Suppressor macrophage treated with lipopolysaccharide for 4 hours (primary cell): Measurements from ENCODE around the gene CYP4F3.
A peak's percentile ranks its signal among the peaks of the same experiment; 100 is the strongest.
"Not testable (repeated sequence)": the region's sequence is repeated elsewhere in the genome, so short reads cannot be mapped to it uniquely, and the experiment has no call there.

Source experiments
- DNase-seq: peaks from one replicate; pipeline ENCODE4 v3.0.0-alpha.2; 2020

CYP4F3 gene

GRCh38 chr19:15633082-15633835 is 7.4 kb upstream of the CYP4F3 start:
- DNase-seq, result peak; percentile 56

GRCh38 chr19:15634105-15634504 is 6.6 kb upstream of the CYP4F3 start:
- DNase-seq, result no peak

GRCh38 chr19:15635016-15635805 is 5.5 kb upstream of the CYP4F3 start:
- no peak for DNase-seq

DNA sequence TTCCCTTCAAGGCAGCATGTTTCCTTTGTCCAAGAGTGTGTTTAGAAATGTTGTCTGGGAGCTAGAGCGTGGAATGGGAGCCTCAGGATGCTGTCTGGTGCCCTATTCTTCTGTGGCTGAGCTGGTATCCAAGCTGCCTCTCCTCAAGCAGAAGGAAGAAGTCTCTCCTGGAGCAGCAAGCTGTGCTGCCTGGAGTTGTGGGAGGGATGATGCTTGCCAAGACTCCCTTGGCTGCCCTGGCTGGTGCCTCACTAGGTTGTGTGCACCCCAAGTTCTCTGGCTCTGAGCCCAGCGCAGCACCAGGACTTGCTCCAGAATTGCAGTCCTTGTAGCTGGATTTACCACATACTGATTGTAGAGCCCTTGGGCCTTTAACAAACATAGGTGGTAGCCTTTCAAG is 4.7 kb upstream of the CYP4F3 start:
- DNase-seq, result no peak

- DNase-seq, result no peak
These were observed 1.1 kb upstream of the CYP4F3 start for GRCh38 chr19:15639596-15639995.

DNA sequence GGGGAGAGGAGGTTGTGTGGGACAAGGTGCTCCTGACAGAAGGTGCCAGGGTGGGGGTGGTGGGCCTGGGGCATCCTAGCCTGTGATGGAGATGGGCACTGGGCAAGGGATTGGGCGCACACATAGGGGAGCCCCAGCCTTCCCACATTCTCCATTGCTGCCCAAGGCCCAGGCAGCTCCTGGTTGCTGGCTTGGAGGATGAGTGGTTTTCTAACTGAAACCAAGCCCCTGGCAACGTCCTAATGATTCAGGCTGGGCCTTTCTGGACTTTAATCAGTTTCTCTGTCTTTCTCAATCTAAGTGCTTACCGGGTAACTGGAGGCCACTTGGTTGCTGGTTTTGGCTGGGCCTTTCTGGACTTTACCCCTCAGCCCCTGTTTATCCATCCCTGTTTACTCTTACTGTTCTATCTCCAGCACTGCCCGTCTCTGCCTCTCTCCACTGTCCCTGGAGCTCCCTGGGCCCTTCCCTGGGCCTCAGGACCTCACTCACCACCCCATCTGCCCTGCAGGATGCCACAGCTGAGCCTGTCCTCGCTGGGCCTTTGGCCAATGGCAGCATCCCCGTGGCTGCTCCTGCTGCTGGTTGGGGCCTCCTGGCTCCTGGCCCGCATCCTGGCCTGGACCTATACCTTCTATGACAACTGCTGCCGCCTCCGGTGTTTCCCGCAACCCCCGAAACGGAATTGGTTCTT is 354 bp downstream of the CYP4F3 start:
- no peak for DNase-seq

- peak; percentile 25 for DNase-seq
These were observed 1.3 kb downstream of the CYP4F3 start for GRCh38 chr19:15641901-15642491.

- no peak for DNase-seq
These were observed 2.1 kb downstream of the CYP4F3 start for GRCh38 chr19:15642807-15643206.

GRCh38 chr19:15643387-15643786 is 2.7 kb downstream of the CYP4F3 start:
- no peak for DNase-seq

DNA sequence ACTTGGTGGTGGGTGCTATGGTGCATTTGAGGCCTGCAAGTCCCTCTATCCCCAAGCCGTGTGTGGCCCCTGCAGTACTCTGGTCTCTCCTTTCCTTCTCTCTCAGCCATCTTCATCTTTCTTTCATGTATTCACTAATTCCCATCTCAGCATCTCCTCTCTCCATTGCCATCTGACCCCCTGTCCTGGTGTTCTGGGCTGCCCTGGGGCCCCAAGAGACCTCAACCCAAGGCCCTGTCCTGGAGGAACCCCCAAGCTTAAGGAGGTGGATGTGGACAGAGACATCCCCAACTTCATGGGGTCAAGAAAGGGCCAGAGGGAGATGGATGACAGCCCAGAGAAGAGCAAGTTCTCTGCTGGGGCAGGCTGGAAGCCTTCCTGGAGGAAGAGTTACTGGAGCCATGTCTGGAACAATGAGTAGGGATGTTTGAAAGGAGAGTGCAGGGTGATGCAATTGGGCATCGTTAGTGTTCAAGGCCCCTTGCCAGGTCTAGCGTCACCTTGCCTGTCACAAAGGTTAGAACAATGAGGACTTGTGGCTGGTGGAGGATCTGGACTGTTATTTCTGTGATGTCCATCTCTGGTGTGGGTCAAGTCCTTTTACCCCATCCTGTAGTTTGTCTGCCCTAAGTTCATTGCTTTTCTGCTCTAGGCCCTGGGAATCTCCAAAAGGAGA is 3.5 kb downstream of the CYP4F3 start:
- no peak for DNase-seq

- no peak for DNase-seq
These were observed 4.1 kb downstream of the CYP4F3 start for GRCh38 chr19:15644816-15645215.

DNA sequence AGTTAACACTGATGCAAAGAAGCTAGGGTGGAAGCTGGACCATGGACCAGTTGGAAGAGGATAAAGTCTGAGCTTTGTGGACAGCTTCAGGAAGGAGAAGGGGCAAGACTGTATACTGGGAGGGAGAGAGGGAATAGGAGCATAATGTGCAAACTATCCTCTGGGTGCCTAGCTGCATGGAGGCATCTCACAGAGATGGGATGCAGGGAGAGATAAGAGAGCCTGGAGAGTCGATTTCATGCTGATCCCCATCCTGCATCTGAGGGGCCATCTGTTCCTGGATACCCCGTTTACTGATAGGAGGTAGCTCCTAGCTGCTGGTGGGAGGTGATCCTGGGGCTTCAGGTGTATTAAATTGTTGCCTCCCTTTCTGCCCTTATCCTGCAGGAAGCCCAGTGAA is 8.8 kb downstream of the CYP4F3 start:
- DNase-seq, result no peak

DNA sequence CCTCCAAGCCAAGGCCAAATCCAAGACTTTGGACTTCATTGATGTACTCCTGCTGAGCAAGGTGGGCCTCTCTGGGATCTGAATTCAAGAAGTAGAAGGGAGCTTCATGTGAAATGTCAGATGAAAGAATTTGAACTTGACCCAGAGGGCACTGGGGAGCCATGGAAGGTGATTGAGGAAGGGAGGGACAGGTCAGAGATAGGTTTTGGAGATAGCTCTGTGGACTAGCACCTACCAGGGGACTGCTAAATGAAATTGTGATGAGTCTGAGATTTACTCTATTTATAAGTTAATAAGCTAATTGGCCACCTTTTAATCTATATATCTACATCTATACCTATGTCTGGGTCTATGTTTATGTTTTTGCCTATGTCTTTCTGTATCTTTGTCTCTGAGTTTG is 9.4 kb downstream of the CYP4F3 start:
- not testable (repeated sequence) for DNase-seq

DNA sequence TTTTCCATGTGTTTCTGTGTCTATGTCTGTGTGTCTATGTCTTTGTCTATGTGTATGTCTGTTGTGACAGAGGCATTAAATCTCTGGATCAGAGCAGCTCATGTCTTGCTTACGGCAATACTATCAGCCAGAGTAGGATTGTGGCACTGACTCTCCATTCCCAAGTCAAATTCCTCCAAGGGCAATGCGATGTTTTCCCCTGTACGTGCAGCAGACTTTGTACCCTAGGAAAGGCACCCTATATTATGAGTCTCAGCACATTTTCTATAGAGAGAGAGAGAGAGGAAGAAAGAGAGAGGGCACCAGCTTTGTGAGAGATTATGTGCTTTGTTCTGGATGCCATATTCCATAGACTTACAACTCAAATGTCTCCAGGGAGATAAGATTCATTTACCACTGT is 11.1 kb downstream of the CYP4F3 start:
- no peak for DNase-seq

DNA sequence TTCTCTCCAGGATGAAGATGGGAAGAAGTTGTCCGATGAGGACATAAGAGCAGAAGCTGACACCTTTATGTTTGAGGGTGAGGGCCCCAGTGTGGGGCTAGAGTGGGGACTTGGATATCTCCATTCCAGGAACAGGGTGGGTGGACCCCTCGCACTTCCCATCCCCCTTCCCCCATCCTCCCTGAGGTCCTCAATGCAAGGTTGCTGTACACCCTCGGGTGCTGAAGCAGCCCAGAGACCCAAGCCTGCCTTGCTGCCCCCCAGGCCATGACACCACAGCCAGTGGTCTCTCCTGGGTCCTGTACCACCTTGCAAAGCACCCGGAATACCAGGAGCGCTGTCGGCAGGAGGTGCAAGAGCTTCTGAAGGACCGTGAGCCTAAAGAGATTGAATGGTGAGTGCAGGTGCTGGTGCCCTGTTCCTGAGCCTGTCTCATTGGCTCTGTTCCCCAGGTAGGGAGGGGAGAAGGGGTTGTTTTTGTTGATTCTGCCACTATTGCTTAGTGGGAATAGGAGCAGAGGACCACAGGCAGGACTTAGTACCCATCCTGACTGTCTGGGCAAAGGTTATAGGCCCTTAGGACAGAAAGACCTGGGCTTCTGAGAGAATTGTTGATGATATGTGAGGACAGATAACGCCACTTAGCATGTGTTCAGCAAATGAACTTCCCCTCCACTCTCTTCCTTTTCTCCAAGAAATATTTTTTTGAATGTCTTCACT is 12.0 kb downstream of the CYP4F3 start:
- DNase-seq, result no peak

DNA sequence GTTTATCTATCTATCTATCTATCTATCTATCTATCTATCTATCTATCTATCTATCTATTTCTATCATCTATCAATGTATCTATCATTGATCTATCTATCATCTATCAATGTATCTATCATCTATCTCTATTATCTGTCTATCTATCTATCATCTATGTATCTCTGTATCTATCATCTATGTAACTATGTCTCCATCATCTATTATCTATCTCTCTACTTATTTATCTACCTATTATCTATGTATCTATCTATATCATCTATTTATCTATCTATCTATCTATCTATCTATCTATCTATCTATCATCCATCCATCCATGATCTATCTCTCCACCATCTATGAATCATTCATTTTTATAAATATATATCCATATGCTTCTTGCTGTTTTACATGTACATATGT is 15.8 kb downstream of the CYP4F3 start:
- DNase-seq, result no peak

DNA sequence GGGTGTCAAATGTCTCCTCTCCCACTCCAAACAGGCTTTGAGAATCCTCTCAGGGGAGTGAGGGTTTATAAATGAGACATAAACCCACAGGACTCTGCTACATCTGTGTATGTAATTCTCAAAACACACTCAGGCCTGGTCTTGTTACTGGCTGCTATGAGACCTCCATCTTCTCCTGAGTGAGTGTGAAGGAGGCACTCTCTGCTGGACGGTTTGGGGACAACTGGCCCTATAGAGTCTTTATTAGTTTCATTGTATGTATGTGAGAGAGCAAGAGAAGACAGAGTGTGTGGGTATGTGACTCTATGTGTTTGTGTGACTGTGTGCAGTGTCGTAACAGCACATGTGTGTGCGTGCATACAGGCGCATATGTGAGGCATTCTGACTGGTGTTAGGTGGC is 22.6 kb downstream of the CYP4F3 start:
- no peak for DNase-seq

DNA sequence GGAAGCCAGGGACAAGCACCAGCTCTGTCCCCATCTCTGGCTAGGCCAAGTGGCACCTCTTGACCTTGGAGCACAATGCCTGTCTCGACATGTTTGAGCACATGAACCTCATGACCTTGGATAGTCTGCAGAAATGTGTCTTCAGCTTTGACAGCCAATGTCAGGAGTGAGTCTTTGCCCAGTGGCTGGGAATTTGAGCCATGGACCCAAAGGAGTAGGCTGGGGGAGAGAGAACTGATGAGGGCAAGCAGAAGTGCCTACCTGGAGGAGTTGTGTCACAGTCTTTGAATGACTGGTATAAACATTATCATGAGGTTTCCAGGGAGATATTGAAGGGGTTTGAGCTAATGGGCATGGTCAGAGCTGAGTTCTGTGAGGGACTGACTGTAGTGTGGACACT is 25.5 kb downstream of the CYP4F3 start:
- DNase-seq, result no peak

- peak; percentile 61 for DNase-seq
These were observed 26.2 kb downstream of the CYP4F3 start for GRCh38 chr19:15666883-15667282.

DNA sequence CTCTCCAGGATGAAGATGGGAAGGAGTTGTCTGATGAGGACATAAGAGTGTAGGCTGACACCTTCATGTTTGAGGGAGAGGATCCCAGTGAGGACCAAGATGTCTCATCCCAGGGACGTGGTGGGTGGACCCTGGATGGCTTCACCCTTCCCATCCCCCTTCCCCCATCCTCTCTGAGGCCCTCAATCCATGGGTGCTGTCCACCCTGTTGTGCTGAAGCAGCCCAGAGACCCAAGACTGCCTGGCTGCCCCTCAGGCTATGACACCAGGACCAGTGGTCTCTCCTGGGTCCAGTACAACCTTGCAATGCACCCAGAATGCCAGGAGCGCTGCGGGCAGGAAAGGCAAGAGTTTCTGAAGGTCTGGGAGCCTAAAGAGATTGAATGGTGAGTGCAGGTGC is 28.7 kb downstream of the CYP4F3 start:
- DNase-seq, result no peak

- DNase-seq, result peak; percentile 46
These were observed 29.2 kb downstream of the CYP4F3 start for GRCh38 chr19:15669891-15670290.

GRCh38 chr19:15671237-15671821 is 30.6 kb downstream of the CYP4F3 start:
- no peak for DNase-seq
